Pancreas (tissue), 10 donors: ENCODE results near the gene HMGN5. TPM values are rescaled to one million over a fixed set of nuclear protein-coding genes. Genes with fewer than 3 reads are reported as not detected.

Experiments used
- ATAC-seq, 4 donors: fragments of 200-7000 bp; cut with Tn5 transposase; one replicate each; pipeline versions ENCODE4 v1.8.0 to v1.9.1; 2020; ENCODE audit warnings: mild to moderate bottlenecking in 4 of 4, moderate library complexity in 4 of 4
- DNase-seq, 6 donors: peaks; one replicate each; pipeline ENCODE4 v3.0.0-alpha.2; 2020
- FAIRE-seq: peaks from 2 replicates; lab custom pipeline; 2012; peaks lifted over from hg19 to GRCh38; lab: Jason Lieb, UNC
- H3K27ac ChIP-seq, 4 donors: fragments of 200-600 bp; sonication (generic); 1 replicate in 3 of 4; 2 replicates in 1 of 4; pipeline versions ENCODE4 v1.5.0 to v1.8.0; 2020
- H3K27me3 ChIP-seq, 4 donors: fragments of 200-600 bp; one replicate each; pipeline ENCODE4 v1.8.0; 2021
- H3K36me3 ChIP-seq, 3 donors: fragments of 200-600 bp; sonication (generic) in 1 of 3; one replicate each; pipeline versions ENCODE4 v1.5.0 to v1.8.0; 2020 to 2021
- H3K4me1 ChIP-seq, 3 donors: fragments of 200-600 bp; one replicate each; pipeline ENCODE4 v1.8.0; 2021
- H3K4me3 ChIP-seq, 4 donors: fragments of 200-600 bp; sonication (generic) in 2 of 4; one replicate each; pipeline versions ENCODE4 v1.5.0 to v1.8.0; 2020 to 2021
- H3K9me3 ChIP-seq, 4 donors: fragments of 200-600 bp; one replicate each; pipeline ENCODE4 v1.8.0; 2021
- WGBS, 2 donors: extraction: QIAGEN DNeasy Blood & Tissue Kit; methylation state at CpG; one replicate each; pipeline ENCODE4 v1.1.7; 2013; 5-methylcytosine and 5-hydroxymethylcytosine counted together
- intact Hi-C, 3 donors: fragments of 100-400 bp; cut with DNase I; formaldehyde crosslinking; loops; one replicate each; pipeline versions ENCODE4 v1.11.1 to v1.14.2; 2022
- polyA plus RNA-seq, 2 donors: library from polyadenylated mRNA; stranded (reverse); fragments of 200-250 nt; gene quantifications; one replicate each; pipeline ENCODE4 v1.2.3, GENCODE V29; 2013
- total RNA-seq, 6 donors: library from RNA; stranded (reverse); fragmentation: NEBNext Ultra II Directional in 4 of 6; extraction: Animal tissue kit (Norgen Biotek cat#: 25700) in 4 of 6; gene quantifications; one replicate each; pipeline versions ENCODE4 v1.2.1 to v1.2.4, GENCODE V29; 2021 to 2023
- TF ChIP-seq, protein P1 (sequence below), 4 donors: fragments of 200-600 bp; sonication (generic) in 3 of 4; IDR thresholded peaks; one replicate each; pipeline versions ENCODE4 v1.5.0 to v1.8.0; 2021; ENCODE audit warnings: antibody characterized with exemption in 4 of 4
- donor health status: healthy with polysubstance abuse.
- donor health status: DM: no; HTN: no; CAD: no; lungs with moderate emphysema.
- donor health status: DM: no; HTN: no; CAD: no.
- donor health status: control.
- donor health status: control.
- donor health status: Bipolar disorder and iron deficiency.
- donor health status: DM: yes; HTN: yes; CAD: no.
- donor health status: DM: no; HTN: no; CAD: no.
- donor health status: DM: no; HTN: no; CAD: no.
- donor health status: DM: yes; HTN: yes; CAD: no.

The HMGN5 gene
- total and polyA plus RNA-seq, 8 donors, result 1.2 to 18.9 (median 2.1) TPM

DNA sequence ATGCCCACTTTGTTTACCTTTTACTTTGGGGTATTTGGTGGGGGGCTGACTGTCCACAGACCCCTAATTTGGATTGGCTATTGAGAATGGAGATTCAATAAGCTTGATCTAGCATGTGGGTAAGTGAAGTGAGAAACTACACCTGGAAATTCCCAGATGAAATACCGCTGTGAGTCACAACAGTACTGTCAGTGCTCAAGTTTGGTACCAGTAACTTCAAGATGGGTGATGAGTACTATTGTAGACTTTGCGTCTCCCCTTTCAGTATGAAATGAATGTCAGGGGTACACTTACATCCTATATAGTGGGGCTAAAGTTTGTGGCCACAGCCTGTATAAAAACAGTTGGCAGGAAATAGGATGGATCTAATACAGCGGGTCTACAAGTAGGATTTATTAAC, 33.3 kb downstream of the HMGN5 start:
- WGBS, 2 donors, result 71 to 94% methylated on average over 3 of the region's 3 CpGs
- ATAC-seq (no peak), FAIRE-seq (no peak)

GRCh38 chrX:81121513-81122363, 80.0 kb downstream of the HMGN5 start:
- Histone ChIP-seq H3K9me3 (no peaks in the 10 kb centered on the region), H3K4me1 (no peaks in the 10 kb centered on the region), H3K27ac (peak overlapping the region in 2 of 4 donors; percentile 36 to 53), H3K36me3 (no peaks in the 10 kb centered on the region), H3K4me3 (peak overlapping the region; percentile 3 to 50 (median 34)), H3K27me3 (peaks cover 0 to 5% (median 0%) of the 10 kb centered on the region in 4 donors)
- DNase-seq (peak; percentile 88 to 94 (median 88)), FAIRE-seq (peak; percentile 97), ATAC-seq (peak; percentile 96 to 99 (median 97))
- WGBS, 2 donors, result 1 to 26% methylated on average over 34 of the region's 34 CpGs
- TF ChIP-seq, protein P1, sequence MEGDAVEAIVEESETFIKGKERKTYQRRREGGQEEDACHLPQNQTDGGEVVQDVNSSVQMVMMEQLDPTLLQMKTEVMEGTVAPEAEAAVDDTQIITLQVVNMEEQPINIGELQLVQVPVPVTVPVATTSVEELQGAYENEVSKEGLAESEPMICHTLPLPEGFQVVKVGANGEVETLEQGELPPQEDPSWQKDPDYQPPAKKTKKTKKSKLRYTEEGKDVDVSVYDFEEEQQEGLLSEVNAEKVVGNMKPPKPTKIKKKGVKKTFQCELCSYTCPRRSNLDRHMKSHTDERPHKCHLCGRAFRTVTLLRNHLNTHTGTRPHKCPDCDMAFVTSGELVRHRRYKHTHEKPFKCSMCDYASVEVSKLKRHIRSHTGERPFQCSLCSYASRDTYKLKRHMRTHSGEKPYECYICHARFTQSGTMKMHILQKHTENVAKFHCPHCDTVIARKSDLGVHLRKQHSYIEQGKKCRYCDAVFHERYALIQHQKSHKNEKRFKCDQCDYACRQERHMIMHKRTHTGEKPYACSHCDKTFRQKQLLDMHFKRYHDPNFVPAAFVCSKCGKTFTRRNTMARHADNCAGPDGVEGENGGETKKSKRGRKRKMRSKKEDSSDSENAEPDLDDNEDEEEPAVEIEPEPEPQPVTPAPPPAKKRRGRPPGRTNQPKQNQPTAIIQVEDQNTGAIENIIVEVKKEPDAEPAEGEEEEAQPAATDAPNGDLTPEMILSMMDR (IDR thresholded peaks at IDR 0.05), result no peak
- intact Hi-C loops, result no loop called here

More for the DNA sequence above, 33.3 kb downstream of the HMGN5 start:
- DNase-seq, result no peak
- H3K4me3 ChIP-seq, result no peak overlapping the region
- no peaks in the 10 kb centered on the region for H3K9me3 ChIP-seq
- H3K4me1 ChIP-seq, result peaks cover 0 to 3% (median 0%) of the 10 kb centered on the region in 3 donors
- no peaks in the 10 kb centered on the region for H3K36me3 ChIP-seq
- no peak overlapping the region for H3K27ac ChIP-seq
- intact Hi-C loops, result no loop called here
- no peaks in the 10 kb centered on the region for H3K27me3 ChIP-seq
- TF ChIP-seq, protein P1 (IDR thresholded peaks at IDR 0.05), result no peak

DNA sequence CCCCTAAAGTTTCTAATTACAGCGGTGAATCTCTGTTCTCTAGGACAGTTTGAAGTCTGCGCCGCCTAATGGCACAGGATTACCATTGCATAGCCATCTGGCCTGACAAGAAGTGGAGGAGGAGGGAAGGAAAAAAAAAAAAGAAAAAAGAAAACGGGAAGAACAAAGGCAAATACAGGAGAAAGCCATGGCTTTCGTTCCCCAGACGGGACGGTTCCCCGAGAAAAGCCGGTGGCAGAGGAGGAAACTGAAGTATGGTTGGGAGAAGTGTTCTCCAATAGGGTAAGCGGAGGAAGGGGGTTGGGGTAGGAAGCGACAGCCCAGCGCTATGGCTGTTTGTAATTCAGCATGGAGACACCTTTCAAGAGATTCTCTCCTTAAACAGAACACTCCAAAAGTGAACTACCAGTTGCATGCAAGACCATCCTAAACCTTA, 80.8 kb downstream of the HMGN5 start:
- Histone ChIP-seq H3K4me1 (no peaks in the 10 kb centered on the region), H3K36me3 (no peaks in the 10 kb centered on the region), H3K27me3 (peaks cover 0 to 5% (median 0%) of the 10 kb centered on the region in 4 donors), H3K4me3 (peak overlapping the region; percentile 10 to 50 (median 34)), H3K27ac (peak overlapping the region in 2 of 4 donors; percentile 36 to 53), H3K9me3 (no peaks in the 10 kb centered on the region)
- intact Hi-C loops, result no loop called here
- ATAC-seq, result peak; percentile 73 to 84 (median 78)
- FAIRE-seq, result no peak
- TF ChIP-seq, protein P1 (IDR thresholded peaks at IDR 0.05), result peak in 3 of 4 donors; percentile 16 to 29 (median 21)
- 0 to 21% methylated on average over 12 of the region's 12 CpGs for WGBS, 2 donors
- peak in 4 of 6 donors; percentile 15 to 33 (median 25) for DNase-seq

DNA sequence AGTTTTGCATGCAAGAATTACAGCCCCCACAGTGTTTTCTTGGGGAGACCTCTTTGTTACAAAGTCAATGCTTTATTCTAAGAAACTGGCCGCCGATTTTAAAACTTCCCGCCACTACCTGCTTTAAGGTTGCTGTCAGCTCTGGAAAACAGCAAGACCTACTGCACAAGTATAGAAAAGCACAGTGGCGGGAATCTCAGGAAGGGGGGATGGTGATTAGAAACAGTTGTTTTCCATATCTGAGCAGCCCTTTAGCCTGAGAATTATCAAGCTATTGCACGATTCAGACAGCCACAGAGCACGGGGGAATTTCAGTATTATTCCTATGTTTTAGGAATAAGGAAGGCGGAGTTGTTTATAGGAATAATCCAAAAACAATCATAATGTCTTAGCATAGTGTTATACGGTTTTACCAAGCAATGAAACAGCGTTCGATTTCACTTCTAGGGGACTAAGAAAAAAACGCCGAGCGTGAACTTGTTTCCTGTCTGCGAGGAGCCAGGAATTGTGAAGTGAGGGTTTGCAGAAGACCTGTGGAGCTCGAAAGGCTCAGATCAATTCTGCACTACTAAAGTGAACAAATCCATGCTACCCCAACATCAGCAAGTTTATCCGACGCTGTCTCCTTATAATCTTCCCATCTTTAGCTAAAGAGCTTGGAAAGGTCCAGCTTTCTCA, 81.3 kb downstream of the HMGN5 start:
- intact Hi-C loops, result no loop called here
- no peaks in the 10 kb centered on the region for H3K4me1 ChIP-seq
- TF ChIP-seq, protein P1 (IDR thresholded peaks at IDR 0.05), result no peak
- no peaks in the 10 kb centered on the region for H3K9me3 ChIP-seq
- H3K36me3 ChIP-seq, result no peaks in the 10 kb centered on the region
- H3K27me3 ChIP-seq, result peaks cover 0 to 5% (median 0%) of the 10 kb centered on the region in 4 donors
- DNase-seq, result no peak
- ATAC-seq, result peak; percentile 6 to 18 (median 15)
- peak; percentile 87 for FAIRE-seq
- WGBS, 2 donors, result 0 to 17% methylated on average over 17 of the region's 17 CpGs
- no peak overlapping the region for H3K27ac ChIP-seq
- H3K4me3 ChIP-seq, result peak overlapping the region; percentile 10 to 50 (median 34)
